Left ventricle myocardium inferior (tissue), 1 donor: ENCODE results near the gene LCP1. TPM values are rescaled to one million over a fixed set of nuclear protein-coding genes. Genes with fewer than 3 reads are reported as not detected.

Experiments used
- DNase-seq: peaks from one replicate; pipeline ENCODE4 v3.0.0-alpha.2; 2020
- H3K27ac ChIP-seq: fragments of 200-600 bp; replicated peaks from 2 replicates; pipeline ENCODE4 v1.8.0; 2021
- H3K27me3 ChIP-seq: fragments of 200-600 bp; 2 replicates; pipeline ENCODE4 v1.8.0; 2021; ENCODE audit warnings: low read depth
- H3K36me3 ChIP-seq: fragments of 200-600 bp; 2 replicates; pipeline ENCODE4 v1.8.0; 2021
- H3K4me1 ChIP-seq: fragments of 200-600 bp; 2 replicates; pipeline ENCODE4 v1.8.0; 2021
- H3K4me3 ChIP-seq: fragments of 200-600 bp; 2 replicates; pipeline ENCODE4 v1.8.0; 2021; ENCODE audit warnings: mild to moderate bottlenecking, moderate library complexity
- H3K9me3 ChIP-seq: fragments of 200-600 bp; replicated peaks from 2 replicates; pipeline ENCODE4 v1.8.0; 2021
- intact Hi-C: fragments of 100-400 bp; cut with micrococcal nuclease; formaldehyde crosslinking; loops from one replicate; pipeline ENCODE4 v1.11.0; 2022
- total RNA-seq: library from RNA; stranded (reverse); fragmentation: NEBNext Ultra II Directional; extraction: Animal tissue kit (Norgen Biotek cat#: 25700); gene quantifications from one replicate; pipeline ENCODE4 v1.2.1, GENCODE V29; 2021
- TF ChIP-seq, protein P1 (sequence below): fragments of 200-600 bp; IDR thresholded peaks from 2 replicates; pipeline ENCODE4 v1.8.0; 2021; ENCODE audit warnings: antibody characterized with exemption, mild to moderate bottlenecking, borderline replicate concordance
- donor health status: DM: no; HTN: yes; CAD: no; lungs with severe emphysema.

Gene LCP1
- total RNA-seq, 1 donor from 2014 or later: 14.1 TPM

DNA sequence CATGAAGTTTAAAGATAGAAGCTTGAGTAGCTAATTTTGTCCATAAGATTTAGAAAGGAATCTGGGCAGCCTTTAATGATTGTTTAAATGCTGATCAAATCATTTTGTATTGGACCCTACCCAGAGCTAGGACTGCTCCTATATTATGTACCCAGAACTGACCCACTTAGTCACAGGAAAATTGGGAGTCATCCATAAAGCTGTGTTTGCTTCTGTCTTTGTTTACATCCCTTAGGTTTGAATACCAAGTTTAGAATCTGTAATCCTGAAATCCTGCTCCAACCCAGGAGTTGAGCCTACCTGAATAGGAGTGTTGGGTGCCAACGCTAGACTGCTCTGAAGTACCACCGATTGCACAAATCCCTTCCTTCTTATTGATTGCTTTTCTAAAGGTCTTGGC lies 23.8 kb downstream of the LCP1 start:
- Histone ChIP-seq H3K36me3 (no peaks in the 10 kb centered on the region), H3K9me3 (no peaks in the 10 kb centered on the region), H3K4me3 (no peak overlapping the region), H3K27ac (no peak overlapping the region), H3K27me3 (peaks cover 24% of the 10 kb centered on the region), H3K4me1 (no peaks in the 10 kb centered on the region)
- no peak for DNase-seq
- TF ChIP-seq, protein P1, sequence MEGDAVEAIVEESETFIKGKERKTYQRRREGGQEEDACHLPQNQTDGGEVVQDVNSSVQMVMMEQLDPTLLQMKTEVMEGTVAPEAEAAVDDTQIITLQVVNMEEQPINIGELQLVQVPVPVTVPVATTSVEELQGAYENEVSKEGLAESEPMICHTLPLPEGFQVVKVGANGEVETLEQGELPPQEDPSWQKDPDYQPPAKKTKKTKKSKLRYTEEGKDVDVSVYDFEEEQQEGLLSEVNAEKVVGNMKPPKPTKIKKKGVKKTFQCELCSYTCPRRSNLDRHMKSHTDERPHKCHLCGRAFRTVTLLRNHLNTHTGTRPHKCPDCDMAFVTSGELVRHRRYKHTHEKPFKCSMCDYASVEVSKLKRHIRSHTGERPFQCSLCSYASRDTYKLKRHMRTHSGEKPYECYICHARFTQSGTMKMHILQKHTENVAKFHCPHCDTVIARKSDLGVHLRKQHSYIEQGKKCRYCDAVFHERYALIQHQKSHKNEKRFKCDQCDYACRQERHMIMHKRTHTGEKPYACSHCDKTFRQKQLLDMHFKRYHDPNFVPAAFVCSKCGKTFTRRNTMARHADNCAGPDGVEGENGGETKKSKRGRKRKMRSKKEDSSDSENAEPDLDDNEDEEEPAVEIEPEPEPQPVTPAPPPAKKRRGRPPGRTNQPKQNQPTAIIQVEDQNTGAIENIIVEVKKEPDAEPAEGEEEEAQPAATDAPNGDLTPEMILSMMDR: no peak
- intact Hi-C loops: no loop called here

DNA sequence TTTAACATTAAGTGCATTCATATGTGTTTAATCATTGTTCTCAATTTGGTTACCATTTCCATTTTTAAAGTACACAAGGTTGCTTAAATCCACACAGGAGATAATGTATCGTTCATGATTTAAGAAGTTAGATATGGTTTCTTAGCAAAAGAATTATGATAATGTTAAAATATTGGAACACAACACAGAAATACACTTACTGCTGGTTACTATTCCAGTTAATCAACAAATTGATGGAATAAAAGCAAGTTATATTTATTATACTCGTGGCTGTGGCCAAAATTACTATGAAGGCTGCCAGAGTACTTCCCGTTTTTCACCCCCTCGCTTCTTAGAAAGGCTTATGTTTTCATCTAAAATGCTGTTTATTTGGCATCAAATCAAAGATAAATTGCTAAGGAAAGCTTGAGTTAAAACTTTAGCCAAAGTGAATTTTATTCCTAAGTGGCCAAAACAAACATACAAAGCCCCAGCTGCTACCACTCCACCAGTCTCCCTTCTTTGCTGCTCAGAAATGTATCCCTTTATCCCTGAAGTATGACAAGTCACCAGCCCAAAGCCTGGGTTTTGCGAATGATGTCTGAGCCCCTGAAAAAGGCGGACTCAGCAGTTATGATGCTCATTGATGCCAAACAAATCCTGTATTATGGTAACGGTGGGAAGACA lies 27.7 kb downstream of the LCP1 start:
- intact Hi-C loops: no loop called here
- no peak overlapping the region for H3K4me3 ChIP-seq
- H3K4me1 ChIP-seq: no peaks in the 10 kb centered on the region
- H3K27me3 ChIP-seq: peaks cover 28% of the 10 kb centered on the region
- H3K27ac ChIP-seq: no peak overlapping the region
- no peaks in the 10 kb centered on the region for H3K9me3 ChIP-seq
- H3K36me3 ChIP-seq: no peaks in the 10 kb centered on the region
- DNase-seq: no peak
- TF ChIP-seq, protein P1: no peak

DNA sequence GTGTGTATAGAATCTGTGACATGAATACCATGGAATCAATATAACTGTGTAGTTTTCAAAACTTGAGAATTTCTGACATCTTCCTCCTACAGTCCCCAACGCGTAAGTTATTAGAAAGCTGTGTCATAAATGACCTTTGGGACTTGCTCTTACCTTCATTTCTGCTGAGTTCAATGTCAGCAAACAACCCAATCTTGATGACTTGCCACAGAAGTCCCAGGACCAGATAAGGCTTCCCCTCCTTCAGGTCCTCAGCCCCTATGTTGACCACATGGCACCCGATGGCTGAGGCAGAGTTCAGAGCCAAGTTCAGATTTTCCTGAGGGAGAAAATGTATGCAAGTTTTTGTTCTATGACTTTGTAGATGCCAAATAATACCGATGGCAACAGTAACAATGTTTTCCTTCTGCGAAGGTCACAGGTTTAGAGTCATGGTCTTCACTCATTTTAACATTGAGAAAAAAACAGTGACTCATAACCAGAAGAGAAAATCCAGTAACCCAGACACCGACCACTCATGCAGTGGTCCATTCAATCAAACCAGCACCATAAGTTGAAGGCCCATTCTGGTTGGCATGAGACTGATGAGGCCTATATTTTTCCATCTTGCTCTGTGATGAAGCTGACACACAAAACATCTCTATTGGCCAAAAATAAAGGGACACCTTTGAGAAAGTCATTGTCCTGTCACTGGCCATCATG lies 29.2 kb downstream of the LCP1 start:
- intact Hi-C loops: no loop called here
- H3K36me3 ChIP-seq: no peaks in the 10 kb centered on the region

DNA sequence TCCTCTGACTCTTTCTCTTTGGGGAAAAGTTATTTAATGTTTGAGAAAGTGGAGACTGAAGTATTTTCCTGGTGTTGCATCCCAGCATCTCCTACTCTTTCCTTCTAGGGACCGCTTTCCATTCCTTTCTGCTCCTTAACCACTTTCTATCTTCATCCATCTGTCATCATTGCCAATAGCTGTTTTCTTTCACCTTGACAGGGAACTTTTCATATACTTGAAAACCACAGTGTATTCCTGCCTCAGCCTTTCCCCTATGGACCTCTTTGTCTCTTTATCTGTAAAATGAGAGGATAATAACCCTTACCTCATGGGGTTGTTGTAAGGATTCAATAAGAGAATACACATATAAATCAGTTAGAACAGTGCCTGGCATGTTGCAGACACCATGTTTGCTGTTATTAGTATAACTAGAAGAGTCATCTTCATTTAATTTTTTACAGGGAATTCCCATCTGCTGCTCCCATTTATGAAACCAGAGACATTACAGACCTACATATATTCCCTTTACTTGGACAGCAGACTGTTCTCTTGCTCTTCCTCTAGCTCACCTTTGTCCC lies 31.8 kb downstream of the LCP1 start:
- intact Hi-C loops: no loop called here
- Histone ChIP-seq H3K4me1 (no peaks in the 10 kb centered on the region), H3K27ac (no peak overlapping the region), H3K36me3 (no peaks in the 10 kb centered on the region), H3K27me3 (peaks cover 20% of the 10 kb centered on the region), H3K4me3 (no peak overlapping the region), H3K9me3 (no peaks in the 10 kb centered on the region)
- TF ChIP-seq, protein P1: no peak
- no peak for DNase-seq

More for the DNA sequence above, 29.2 kb downstream of the LCP1 start:
- H3K27me3 ChIP-seq: peaks cover 19% of the 10 kb centered on the region
- H3K4me3 ChIP-seq: no peak overlapping the region
- TF ChIP-seq, protein P1: no peak
- no peaks in the 10 kb centered on the region for H3K4me1 ChIP-seq
- no peak overlapping the region for H3K27ac ChIP-seq
- DNase-seq: no peak
- no peaks in the 10 kb centered on the region for H3K9me3 ChIP-seq

DNA sequence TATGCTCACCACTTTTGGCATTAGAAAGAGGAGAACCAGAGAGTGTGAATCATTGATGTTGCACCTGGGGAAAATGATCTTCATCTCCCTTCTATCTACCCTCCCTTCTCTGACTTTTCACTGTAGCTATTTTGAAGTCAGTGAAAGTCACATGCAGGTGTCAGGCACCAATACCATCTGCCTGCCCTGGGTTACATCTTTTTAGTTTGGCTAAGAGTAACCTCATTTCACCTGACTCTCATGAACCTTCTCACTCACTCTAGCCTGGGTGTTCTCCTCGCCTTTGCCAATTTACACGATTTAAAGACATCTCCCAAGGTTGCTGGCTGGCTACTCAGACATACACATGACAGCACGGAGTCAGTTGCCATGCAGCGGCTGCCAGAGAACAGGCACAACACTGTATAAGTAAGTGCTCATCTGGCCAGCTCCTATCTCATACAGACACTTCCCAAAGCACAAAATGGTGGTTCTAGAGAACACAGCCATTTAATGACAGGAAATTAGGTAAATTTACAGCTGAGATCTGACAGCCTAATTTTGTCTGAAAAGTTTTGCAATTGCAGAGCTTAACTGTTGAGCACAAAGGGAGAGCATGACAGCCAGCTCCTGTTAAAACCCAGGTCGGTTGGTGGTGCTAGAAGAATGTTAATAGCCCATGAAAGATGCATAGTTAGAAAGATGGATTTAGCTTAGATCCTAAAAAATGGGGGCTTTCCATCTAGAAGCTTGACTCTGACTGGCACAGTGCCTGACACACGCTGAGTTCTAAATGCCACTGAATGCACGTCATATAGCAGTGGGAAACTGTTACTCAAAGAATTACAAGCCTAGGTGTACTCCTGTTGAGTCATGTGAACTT lies 32.5 kb downstream of the LCP1 start:
- intact Hi-C loops: no loop called here
- no peak overlapping the region for H3K4me3 ChIP-seq
- TF ChIP-seq, protein P1: no peak

More for the DNA sequence above, 32.5 kb downstream of the LCP1 start:
- no peak overlapping the region for H3K27ac ChIP-seq
- DNase-seq: no peak
- H3K27me3 ChIP-seq: peaks cover 21% of the 10 kb centered on the region
- no peaks in the 10 kb centered on the region for H3K9me3 ChIP-seq
- no peaks in the 10 kb centered on the region for H3K4me1 ChIP-seq
- no peaks in the 10 kb centered on the region for H3K36me3 ChIP-seq
